ENCODE data around the gene TEPSIN.

Gene TEPSIN

DNA sequence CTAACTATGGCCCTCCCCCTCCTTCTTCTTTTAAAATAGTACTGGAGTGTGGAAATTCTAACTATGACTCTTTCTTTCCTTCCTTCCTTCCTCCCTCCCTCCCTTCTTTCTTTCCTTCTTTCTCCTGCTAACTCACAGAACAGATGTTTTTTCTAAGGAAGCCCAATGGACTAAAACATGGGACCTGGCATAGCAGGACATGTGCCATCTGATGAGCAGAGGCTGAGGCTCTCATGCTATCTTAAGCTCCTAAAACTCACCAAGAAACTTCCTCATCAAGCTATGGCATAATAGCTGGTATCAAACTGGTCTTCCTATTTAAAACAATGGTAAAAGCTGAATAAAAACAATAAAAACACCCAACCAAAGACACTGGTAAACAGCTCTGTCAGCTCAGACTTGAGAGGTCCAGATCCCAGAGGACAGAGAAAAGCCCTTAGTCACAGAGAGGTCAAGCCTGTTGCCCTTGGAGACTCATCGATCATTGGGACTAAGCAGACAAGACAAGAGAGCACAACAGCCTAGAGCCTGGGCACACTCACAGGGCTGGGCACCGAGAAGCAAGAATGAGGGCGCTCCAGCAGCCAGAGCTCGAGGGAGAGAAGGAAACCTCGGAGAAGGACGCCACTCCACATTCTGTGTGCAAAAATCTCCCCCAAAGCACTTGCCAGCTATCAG lies 28.7 kb upstream of the TEPSIN start:
- no peak for DNase-seq (ENCODE audit: low spot score)

DNA sequence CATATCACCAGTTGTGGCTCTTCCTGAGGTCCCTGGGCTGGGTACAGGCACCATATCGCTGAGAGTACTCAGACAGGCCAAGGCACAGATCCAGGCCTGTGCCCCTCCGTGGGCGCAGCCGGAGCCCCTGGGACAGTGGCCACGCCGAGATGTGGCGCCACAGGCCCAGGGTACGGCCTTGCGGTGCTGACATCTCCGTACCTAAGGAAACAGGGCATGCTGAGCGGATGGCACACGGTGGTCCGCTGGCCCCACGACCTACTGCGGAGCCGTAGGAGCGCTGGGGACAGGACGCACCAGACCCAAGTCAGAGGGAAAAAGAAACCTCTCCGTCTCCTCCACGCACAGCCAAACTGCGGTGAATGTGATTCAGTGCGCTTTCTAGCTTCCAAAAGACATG lies 26.7 kb upstream of the TEPSIN start:
- DNase-seq (ENCODE audit: low spot score): no peak

DNA sequence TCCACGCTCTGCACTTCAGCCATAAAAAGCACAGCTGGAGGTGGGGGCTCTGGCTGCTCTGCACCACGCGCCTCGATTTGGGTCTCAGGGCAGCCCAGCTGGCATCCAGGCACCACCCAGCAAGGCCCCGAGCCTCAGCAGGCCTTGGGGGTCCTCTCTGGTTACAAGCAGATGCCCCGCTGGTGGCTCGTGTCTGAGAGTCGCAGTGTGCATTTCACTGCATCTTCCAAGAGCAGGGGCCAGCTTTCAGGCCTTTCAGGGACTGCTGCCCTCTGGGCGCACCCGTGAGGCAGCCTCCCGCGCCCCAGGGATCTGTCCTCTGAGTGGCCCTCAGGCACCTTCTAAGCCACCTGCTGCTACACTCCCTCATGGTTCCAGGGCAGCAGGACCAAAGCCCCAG lies 25.8 kb upstream of the TEPSIN start:
- no peak for DNase-seq (ENCODE audit: low spot score)

DNA sequence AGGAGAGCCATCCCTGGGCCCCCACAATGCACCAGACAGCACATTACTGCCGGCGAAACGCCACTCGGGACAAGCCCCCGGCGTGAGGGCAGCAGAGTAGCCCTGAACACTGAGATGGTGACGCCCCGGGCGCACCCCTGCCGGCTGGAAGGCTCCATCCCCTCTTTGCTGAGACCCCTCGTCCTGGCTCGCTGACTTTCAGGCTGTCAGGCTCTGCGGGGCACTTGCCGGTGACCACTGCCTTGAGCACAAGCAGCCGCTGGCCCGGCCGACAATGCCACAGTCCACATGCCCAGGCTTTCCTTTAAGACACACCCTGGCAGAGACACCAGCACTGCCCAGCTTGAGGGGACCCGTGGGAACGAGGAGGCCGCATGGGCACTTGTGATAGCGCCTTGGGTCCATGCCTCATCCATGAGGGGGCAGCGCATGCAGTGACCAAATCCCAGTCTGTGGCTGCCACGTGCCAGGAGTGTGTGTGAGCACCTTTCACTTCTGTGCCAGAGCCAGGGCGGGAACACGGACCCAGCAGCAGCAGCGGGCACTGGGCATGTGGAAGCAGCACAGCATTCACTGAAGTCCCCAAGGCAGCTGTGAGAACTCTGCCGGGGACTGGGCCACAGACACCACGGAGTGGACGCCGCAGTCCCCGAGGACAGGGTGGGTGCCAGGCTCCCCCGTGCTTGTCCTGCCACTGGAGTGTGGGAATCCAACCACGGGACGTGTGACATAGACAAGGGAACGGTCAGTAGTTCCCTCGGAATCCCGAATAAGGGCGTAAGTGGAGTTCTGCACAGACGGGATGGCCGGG lies 24.7 kb upstream of the TEPSIN start:
- no peak for DNase-seq (ENCODE audit: low spot score)

DNA sequence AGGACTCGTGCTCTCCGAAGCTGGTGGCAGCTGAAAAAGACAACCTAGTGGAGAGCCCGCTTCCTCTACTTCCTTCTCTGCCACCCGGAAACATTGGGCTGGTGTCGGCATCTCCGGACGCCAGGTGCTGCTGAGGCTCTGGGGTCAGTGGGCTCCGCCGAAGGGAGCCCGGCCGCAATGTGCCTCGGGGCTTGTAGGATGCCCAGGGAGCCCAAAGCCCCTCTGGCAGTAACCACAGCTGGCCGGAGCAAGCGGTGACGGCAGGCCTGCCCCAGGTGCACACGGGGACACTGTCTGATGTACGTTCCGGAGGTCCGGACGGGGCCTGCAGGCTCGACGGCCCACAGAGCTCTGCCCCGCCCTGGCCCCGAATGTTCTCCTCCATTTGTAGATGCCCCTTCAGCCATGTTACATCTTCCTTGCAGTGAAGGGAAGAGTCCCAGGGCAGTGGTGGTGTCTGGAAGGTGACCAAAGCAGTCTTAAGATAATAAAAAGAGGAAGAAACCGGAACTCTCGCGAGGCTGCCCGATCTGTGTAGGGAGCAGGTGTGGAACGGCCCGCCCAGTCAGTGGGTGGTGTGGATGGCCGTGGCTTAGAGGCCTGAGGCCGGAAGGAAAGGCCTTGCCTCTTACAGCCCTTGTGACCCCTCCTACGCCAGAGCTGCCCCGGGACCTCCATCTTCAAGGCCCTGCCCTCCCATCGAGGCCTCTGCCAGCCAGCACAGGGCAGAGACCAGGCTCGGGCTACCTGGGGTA lies 22.9 kb upstream of the TEPSIN start:
- no peak for DNase-seq (ENCODE audit: low spot score)

DNA sequence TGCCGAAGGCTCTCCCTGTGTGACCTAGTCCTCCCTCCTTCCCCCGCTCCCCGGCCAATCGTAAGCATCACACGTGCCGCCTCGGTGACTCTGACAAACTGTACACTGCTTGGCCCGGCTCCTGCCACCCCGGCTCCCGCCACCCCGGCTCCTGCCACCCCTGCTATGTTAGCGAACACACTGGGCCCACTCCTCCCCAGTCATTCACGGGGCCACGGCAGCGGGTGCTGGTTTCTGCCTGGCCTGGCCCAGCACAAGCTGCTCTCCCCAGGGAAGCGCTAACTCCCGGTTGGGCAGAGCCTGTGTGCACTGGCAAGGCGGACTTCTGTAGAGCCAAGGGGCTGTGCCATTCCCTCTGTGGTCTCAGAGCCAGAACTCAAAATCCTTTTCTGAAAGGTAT lies 22.2 kb upstream of the TEPSIN start:
- DNase-seq (ENCODE audit: low spot score): no peak

DNA sequence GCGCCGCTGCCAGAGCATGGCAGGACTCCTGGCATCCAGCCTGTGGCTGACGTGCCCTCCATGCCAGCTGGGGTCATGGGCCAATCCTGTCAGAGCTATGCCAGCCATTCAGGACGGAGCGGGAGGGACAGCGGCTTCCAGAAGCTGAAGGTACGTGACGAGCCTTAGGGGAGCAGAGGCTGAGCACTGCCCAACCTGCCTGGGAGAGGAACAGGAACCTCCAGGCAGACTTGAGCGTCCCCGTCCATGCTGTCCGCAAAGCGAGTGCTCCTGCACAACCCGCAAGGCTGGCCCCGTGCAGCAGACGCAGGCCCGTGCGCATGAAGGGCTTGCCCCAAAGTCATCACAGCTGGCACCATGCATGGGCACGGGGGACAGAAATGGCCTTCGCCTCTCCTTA lies 21.8 kb upstream of the TEPSIN start:
- no peak for DNase-seq (ENCODE audit: low spot score)

DNA sequence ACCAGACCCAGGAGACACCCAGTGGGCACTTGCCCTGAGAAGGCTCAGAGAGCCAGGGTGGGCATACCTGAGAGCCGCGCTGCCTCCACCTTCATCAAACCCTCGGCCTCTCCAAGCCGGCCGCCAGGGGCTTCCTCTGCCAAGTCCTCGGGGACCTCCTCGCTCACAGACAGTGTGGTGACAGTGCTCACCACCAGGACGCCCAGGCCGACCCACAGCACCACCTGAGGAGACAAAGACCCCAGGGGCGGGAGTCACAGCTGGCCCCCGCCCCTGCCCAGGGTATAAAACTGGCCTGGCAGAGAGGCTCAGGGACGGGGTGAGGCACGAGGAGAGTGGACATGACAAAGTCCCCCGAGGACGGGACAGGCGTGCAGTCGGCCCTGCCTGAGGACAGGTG lies 21.3 kb upstream of the TEPSIN start:
- no peak for DNase-seq (ENCODE audit: low spot score)

DNA sequence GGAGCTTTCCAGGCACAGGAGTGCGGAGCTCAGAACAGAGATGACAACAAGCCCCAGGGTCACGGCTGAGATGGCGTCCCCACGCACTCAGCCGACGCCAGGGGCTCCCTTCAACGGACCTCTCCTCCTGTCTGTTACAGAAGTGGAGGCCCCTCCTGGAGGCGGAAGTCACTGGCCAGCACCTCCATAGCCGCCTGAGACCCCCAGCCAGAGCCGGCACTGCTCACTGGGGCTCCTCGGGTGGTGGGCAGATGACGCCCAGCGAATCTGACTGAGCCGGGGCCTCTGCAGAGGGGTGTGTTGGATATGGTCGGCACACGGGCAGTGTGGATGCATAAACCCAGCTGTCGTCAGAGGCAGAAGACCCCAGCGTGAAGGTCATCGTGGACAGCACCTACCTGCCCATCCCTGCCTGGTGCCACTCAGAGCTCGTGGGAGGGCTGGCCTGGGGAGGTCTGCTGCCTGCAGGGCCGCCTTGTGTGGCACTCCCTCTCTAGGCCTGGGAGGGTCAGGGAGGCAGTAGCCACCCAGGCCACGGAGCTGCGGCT lies 20.3 kb upstream of the TEPSIN start:
- no peak for DNase-seq (ENCODE audit: low spot score)

DNA sequence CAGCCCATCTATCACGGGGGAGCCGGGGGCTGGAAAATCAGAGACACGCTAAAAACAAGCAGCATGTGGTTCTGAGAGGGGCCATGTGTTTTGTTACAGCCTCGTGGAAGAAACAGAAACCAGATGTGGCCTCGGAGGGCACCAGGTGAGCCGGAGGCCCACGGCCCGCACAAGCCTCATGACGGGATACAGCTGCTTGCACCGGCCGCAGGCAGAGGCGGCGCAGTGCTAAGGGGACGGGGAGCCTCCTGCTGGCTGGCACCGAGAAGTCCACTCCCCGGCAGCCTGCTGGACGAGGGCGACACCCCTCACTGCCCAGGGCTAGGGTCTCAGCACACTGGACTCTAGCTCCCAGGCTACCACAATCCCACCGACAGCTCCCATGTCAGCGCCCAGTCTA lies 19.4 kb upstream of the TEPSIN start:
- DNase-seq (ENCODE audit: low spot score): no peak

DNA sequence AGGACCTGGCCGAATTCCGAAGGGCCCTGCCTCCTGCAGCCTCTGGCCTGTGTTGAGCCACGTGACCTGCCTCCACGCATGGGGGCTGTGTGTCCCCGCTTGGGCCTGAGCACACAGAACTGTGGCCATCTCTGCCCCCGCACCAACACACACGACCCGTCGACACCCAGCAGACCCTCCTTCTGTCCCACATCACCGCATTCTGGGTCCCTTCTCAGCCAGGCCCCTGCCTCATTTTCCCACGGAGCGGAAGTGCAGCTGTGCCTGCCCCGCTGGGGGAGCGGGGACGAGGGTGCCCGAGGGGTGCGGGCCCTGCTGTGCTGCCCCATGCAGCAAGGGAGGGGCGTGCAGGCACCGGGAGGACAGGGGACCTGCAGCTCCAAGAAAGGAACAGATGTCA lies 18.7 kb upstream of the TEPSIN start:
- no peak for DNase-seq (ENCODE audit: low spot score)

DNA sequence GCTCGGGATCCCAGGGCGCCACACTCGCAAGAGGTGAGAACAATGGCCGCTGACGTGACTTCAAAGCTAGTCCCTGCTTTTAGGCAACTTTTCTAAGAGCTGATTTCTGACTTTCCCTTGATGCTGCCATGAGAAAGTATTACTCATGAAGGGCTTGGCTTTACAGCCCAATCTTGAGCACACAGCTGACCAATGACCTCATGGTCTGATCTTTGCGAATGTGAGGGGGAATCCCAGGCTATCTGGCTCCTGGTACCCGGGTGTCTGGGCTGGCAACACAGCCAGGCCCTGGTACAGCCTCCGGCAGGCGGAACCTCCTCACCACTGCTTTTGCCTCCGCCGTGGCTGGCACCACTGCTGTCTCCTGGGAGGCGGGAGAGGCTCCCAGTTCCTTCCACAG lies 17.8 kb upstream of the TEPSIN start:
- DNase-seq (ENCODE audit: low spot score): peak; percentile 83

DNA sequence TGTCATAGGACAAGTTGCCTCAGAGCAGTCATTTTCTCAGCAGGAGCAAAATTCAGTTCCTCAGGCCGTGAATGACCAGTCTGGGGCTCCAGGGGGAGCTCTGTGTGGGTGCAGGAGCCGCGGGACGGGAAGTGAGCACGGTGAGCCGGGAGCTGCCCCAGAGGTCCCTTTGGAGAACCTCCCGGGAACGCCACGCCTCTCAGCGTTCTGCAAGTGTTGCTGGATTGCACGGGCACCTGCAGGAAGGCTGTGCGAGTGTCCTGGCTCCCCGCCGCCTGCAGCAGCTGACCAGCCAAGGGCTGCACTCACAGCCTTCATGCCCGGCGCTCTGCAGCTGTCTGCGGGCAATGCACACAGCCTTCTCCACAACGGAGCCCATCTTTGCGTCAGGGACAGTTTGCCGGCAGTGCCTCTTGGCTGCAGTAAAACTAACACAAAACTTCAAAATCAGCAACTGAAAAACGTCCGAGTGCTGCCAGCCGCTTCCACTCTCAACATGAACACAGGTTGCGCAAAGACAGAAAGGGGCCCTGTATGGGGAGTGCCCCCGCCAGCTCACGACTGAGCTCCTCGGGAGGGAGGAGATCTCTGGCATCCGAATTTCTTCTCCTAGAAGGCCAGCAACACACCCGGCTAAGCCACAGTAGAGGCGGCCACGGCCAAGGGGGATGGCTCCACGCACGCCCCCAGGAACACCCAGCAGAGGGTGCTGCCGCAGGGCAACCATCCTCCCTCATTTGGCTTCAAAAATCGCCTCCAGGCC lies 16.3 kb upstream of the TEPSIN start:
- DNase-seq (ENCODE audit: low spot score): peak; percentile 87

DNA sequence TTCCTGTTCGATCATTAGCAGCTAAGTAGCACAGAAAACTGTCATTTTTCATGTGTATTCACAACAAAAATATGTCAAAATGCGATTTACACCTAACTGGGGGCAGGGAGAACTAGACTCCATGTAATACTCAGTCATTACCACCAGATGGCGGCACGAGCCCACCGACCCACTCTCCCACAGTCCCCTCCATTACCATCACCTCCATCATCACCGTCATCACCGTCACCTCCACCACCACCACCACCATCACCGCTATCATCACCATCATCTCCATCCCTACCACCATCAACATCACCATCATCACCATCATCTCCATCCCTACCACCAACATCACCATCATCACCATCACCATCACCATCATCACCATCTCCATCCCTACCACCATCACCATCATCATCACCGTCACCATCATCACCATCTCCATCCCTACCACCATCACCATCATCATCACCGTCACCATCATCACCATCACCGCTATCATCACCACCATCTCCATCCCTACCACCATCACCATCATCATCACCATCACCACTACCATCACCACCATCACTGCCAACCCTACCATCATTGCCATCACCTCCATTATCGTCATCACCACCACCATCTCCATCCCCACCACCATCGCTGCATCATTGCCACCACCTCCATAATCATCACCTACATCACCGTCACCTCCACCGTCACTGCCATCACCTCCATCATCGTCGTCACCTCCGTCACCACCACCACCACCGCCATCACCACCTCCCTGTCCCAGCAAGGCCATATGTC lies 14.7 kb upstream of the TEPSIN start:
- peak; percentile 78 for DNase-seq (ENCODE audit: low spot score)

DNA sequence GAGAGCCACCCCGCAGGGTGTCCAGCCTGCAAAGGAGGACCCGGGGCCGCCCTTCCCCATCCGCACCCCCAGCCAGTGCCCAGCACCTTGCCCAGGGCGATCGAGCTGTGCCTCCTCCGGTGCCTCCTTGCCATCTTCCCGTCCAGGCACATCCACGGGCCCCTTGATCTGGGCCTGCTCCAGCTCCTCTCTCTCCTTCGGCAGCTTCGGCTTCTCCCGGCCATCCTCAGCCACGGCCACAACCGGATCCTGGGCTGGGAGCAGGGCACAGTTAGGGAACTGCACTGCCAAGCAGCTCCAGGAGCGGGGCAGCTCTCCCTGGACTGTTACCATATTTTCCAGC lies 14.1 kb upstream of the TEPSIN start:
- DNase-seq (ENCODE audit: low spot score): no peak

DNA sequence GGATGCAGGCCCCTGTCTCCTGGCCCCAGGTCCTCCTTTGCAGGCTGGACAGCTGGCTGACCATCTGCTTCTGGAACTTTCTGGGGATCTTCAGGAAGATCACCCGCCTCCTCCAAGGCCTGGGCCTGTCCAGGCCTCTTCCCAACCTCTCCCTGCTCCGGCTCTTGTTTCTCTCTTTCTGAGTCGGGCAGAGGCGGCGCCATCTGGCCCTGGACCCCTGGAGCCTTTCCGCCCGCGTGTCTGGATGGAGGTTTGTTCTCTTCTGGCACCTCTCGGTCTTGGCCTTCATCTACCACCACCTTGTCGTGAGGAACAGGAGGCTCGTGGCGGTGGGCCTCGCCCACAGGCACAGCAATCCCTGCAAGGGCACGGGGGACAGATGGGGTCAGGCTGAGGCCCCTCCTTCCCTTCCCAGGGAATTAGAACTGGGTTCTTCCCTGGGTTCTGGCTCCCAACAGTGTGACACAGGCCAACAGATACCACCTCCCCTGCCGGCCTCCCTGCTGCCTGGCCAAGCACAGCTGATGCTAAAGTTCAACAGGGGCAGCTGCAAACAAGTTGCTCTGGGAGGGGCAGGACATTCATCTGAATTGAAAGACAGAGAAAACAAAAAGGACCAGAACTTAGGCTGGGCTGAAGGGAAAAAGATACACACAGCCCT lies 13.6 kb upstream of the TEPSIN start:
- no peak for DNase-seq (ENCODE audit: low spot score)

DNA sequence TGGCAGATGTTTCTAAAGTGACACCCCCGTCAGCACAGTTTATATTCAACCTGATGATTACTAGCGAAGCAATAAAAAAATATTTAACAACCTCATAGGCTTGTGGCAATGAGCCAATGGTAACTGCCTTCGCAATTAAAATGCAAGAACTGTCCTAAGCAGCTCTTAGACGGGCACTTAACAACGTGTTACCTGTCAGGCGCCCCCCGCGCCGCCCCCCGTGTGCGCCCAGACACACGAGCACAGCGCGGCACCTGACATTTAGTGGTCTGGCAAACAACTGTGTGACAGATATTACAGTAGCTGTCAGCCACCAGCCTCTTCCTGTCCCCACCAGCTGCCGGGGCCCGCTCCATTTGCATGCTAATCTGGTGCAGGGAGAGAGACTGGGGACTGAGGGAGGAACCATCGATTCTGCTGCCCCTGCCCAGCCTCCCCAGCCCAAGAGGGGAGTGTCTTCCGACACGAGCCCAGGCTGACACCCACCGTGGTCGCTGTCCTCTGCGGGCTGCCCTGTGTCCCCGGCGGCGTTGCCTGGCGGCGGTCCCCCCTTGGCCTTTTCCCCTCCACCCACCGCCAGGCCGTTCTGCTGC lies 12.9 kb upstream of the TEPSIN start:
- no peak for DNase-seq (ENCODE audit: low spot score)

DNA sequence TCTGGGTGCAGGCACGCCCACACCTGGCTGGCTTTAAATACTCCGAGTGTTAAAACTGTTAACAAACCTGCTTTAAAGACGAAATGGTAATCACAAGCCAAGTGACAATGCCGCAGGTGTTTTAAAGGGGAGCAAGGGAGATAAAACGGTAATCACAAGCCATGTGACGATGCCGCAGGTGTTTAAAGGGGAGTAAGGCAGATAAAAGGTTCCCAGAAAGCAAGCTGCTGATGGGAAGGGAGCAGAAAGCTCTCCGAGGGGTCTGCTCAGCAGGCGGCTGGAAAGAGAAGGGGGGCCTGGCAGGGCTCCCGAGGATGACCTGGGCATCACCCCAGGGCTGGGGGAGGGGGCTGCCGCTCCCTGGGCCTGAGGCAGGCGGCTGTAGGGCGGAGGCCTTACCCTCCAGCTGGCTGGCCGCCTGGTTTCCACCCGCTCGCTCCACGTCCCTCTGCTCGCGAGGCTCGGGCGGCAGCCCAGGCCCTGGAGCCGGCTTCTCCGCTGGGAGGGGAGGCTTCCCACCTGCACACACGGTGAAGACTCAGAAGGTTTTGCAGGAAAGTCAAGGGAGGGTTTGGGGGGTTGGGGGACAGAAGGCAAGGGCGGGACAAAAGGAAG lies 12.3 kb upstream of the TEPSIN start:
- DNase-seq (ENCODE audit: low spot score): no peak

DNA sequence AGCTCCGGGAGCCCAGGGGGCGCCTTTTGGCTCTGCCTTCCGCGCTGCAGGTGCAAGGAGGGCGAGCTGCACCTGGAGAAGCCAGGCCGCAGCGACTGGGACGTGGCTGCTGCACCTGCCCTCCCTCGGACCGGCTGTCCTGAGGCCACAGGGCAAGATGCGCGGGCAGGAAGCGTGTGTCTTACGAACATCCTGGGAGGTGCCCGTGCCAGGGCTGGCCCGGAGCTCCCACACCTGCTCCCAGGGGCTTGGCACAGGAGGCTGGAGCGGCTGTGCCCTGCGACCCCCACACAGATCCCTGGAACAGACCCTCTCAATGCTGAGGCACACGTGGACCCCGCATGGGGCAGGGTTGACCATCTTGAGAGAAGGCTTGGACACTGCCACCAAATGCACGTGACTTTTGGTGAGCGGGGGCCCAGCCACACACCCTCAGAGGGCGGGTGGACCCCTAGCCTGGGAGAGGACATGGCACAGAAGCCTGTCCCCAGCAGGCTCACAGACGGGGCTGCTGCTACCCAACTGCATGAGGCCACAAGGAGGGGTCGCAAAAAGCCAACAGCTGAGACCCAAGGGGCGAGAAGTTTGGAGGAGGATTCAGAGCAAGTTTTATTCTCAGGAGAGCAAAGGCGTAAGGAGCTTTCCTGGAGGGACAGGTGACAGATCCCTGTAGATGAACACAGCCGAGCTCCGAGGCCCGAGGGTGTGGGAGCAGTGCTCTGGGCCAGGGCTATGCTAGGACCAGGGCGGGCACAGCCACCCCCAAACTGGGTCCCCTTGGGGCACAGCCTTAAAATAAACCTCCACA lies 11.6 kb upstream of the TEPSIN start:
- no peak for DNase-seq (ENCODE audit: low spot score)
